ENCODE results near the gene CFAP251. TPM values are rescaled to one million over a fixed set of nuclear protein-coding genes. Genes with fewer than 3 reads are reported as not detected.
"Not testable (repeated sequence)": the region's sequence is repeated elsewhere in the genome, so short reads cannot be mapped to it uniquely, and the experiment has no call there.

CFAP251 gene
- total and polyA plus RNA-seq, 2 of the 8 experiments (the other 6 are each of a cell fraction or from before 2014, with no cell fraction given) = 1.8 to 2.9 TPM

GRCh38 chr12:121875582-121875981 is 42.8 kb upstream of the CFAP251 start (continued):
- TF ChIP-seq CTCF (IDR thresholded peaks at IDR 0.05; ENCODE audit: control extremely low read depth in 1 of 3, insufficient read depth in 1 of 3, low read depth in 1 of 3, low read length in 3 of 3) = no peak

DNA sequence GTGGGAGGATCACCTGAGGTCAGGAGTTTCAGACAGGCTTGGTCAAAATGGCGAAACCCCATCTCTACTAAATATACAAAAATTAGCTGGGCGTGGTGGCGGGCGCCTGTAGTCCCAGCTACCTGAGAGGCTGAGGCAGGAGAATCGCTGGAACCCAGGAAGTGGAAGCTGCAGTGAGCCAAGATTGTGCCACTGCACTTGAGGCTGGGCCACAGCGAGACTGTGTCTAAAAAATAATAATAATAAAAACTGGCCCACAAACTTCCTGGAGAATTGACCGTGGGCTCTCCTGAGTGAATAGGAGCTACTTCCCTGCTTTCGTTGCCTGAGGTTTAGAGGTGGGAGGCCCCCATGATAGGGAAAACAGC is 42.3 kb upstream of the CFAP251 start:
- H3K4ac ChIP-seq (replicated peaks; ENCODE audit: insufficient read length, low read depth, low read length); H3K23ac ChIP-seq (ENCODE audit: insufficient read length); H2BK5ac ChIP-seq (ENCODE audit: low read depth, low read length); H3K36me3 ChIP-seq (ENCODE audit: control insufficient read depth in 2 of 4, insufficient read depth in 4 of 4, low read length in 3 of 4); H3K9me3 ChIP-seq (ENCODE audit: insufficient read depth in 2 of 2, low read depth in 1 of 2, low read length in 1 of 2); H3K14ac ChIP-seq (ENCODE audit: insufficient read length); H3K4me1 ChIP-seq (replicated peaks in 1 of 4; ENCODE audit: control insufficient read depth in 3 of 4, insufficient read depth in 4 of 4, low read length in 3 of 4); H4K5ac ChIP-seq (ENCODE audit: insufficient read length, low read depth, low read length); H2AK5ac ChIP-seq (ENCODE audit: low read depth, low read length); H3K4me3 ChIP-seq (ENCODE audit: extremely low read depth in 1 of 4, insufficient read depth in 2 of 4, low read depth in 3 of 4, low read length in 4 of 4); H4K20me1 ChIP-seq (replicated peaks in 1 of 2; ENCODE audit: control insufficient read depth in 1 of 2, insufficient read depth in 2 of 2, low read length in 2 of 2); H2AFZ ChIP-seq (ENCODE audit: low read length); H3K9ac ChIP-seq (replicated peaks in 1 of 4; ENCODE audit: extremely low read depth in 1 of 4, low read depth in 3 of 4, low read length in 3 of 4); H2BK15ac ChIP-seq (ENCODE audit: low read length); DNase-seq (ENCODE audit: low read depth in 1 of 2, low spot score in 2 of 2); H3K79me1 ChIP-seq (ENCODE audit: low read depth, low read length); H4K8ac ChIP-seq (ENCODE audit: extremely low read depth, insufficient read depth, low read length); H3K4me2 ChIP-seq (ENCODE audit: insufficient read depth in 1 of 2, low read depth in 2 of 2, low read length in 2 of 2); H2BK12ac ChIP-seq (ENCODE audit: low read depth, low read length); H4K91ac ChIP-seq (replicated peaks; ENCODE audit: insufficient read length, low read length); H3K56ac ChIP-seq (replicated peaks; ENCODE audit: insufficient read length, low read depth, low read length); H3K27ac ChIP-seq (ENCODE audit: low read depth, low read length); H3K18ac ChIP-seq (ENCODE audit: extremely low read depth, low read length); FAIRE-seq; H3K27me3 ChIP-seq (replicated peaks in 1 of 4; ENCODE audit: control insufficient read depth in 3 of 4, extremely low read depth in 1 of 4, insufficient read depth in 3 of 4, low read length in 3 of 4); H2BK120ac ChIP-seq (replicated peaks; ENCODE audit: low read depth, low read length); H3K23me2 ChIP-seq (ENCODE audit: low read depth, low read length); H3K79me2 ChIP-seq (ENCODE audit: control insufficient read depth in 1 of 2, insufficient read depth in 2 of 2, low read length in 2 of 2); H2BK20ac ChIP-seq (ENCODE audit: low read length): not testable (repeated sequence)
- POLR2A ChIA-PET (ENCODE audit: partially characterized antibody) = interaction anchor here (0.8 to 1.4 kb wide), 3 partner anchors 36 to 102 kb away, joined by 3 read pairs; no protein-coding TSS in a partner anchor
- CTCF ChIA-PET (ENCODE audit: partially characterized antibody) = interaction anchor here (2.0 kb wide), 1 partner anchor 14 kb away, joined by 6 read pairs; no protein-coding TSS in a partner anchor
- 96% methylated on average over 8 of the region's 8 CpGs; no CpG with 5 or more reads in 1 of the 2 experiments for WGBS, 2 experiments (ENCODE audit: extremely low coverage in 1 of 2, insufficient coverage in 1 of 2, insufficient read length in 1 of 2, insufficient replicate concordance in 2 of 2, low coverage in 1 of 2, low lambda C conversion rate in 2 of 2, missing lambda C conversion rate in 1 of 2)

All from H1 (cell line).